ENCODE measurements around the gene SLC2A11. TPM values are rescaled to one million over a fixed set of nuclear protein-coding genes. Genes with fewer than 3 reads are reported as not detected.

The SLC2A11 gene
- total RNA-seq, 1 experiment from 2014 or later, result 26.9 TPM

DNA sequence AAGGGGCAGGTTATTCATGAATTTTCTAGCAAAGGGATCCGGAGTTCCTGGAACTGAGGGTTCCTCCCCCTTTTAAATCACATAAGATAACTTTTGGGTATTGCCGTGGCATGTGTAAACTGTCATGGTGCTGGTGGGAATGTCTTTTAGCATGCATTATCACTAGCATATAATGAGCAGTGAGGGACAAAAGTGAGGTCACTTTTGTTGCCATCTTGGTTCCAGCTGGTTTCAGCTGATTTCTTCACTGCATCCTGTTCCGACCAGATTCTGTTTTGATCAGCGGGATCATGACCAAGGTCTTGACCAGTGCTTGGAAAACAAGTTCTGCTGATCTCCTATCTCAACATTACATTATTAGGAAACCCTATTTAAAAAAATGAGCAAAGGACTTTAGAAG lies 43.9 kb downstream of the SLC2A11 start:
- H3K27me3 ChIP-seq (ENCODE audit: insufficient read depth, low read depth), result no peaks in the 10 kb centered on the region
- H3K79me2 ChIP-seq (ENCODE audit: low read depth), result peaks cover 7% of the 10 kb centered on the region
- ChIA-PET CTCF (no interaction called here), POLR2A (ENCODE audit: unreplicated experiment) (no interaction called here)
- peaks cover 41% of the 10 kb centered on the region; the same call in 1 of the 2 replicates for H3F3A ChIP-seq (ENCODE audit: insufficient read depth, low read depth)
- no peak overlapping the region for H3K4me3 ChIP-seq
- no peak for TF ChIP-seq EZH2 (IDR thresholded peaks at IDR 0.05; ENCODE audit: low read depth)
- TF ChIP-seq, protein P1, sequence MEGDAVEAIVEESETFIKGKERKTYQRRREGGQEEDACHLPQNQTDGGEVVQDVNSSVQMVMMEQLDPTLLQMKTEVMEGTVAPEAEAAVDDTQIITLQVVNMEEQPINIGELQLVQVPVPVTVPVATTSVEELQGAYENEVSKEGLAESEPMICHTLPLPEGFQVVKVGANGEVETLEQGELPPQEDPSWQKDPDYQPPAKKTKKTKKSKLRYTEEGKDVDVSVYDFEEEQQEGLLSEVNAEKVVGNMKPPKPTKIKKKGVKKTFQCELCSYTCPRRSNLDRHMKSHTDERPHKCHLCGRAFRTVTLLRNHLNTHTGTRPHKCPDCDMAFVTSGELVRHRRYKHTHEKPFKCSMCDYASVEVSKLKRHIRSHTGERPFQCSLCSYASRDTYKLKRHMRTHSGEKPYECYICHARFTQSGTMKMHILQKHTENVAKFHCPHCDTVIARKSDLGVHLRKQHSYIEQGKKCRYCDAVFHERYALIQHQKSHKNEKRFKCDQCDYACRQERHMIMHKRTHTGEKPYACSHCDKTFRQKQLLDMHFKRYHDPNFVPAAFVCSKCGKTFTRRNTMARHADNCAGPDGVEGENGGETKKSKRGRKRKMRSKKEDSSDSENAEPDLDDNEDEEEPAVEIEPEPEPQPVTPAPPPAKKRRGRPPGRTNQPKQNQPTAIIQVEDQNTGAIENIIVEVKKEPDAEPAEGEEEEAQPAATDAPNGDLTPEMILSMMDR (conservative IDR thresholded peaks at IDR 0.05), result no peak
- H3K9me2 ChIP-seq (ENCODE audit: insufficient read depth), result no peaks in the 10 kb centered on the region
- H3K9me3 ChIP-seq (ENCODE audit: insufficient read depth, low read depth), result no peaks in the 10 kb centered on the region
- peaks cover 11% of the 10 kb centered on the region for H4K20me1 ChIP-seq (ENCODE audit: insufficient read depth)
- no TSS peak for BruUV-seq (replicated peaks)
- H3K27ac ChIP-seq, result no peak overlapping the region
- intact Hi-C loops (cut with micrococcal nuclease; ENCODE audit: unreplicated experiment), result no loop called here
- no peaks in the 10 kb centered on the region for H3K4me1 ChIP-seq (replicated peaks; ENCODE audit: insufficient read depth)
- H3K36me3 ChIP-seq (ENCODE audit: low read depth), result peaks cover 13% of the 10 kb centered on the region
- H3K4me2 ChIP-seq, result no peak overlapping the region
- DNase-seq, result peak in 1 of 2 experiments; percentile 1
- no peak overlapping the region for H2AFZ ChIP-seq

DNA sequence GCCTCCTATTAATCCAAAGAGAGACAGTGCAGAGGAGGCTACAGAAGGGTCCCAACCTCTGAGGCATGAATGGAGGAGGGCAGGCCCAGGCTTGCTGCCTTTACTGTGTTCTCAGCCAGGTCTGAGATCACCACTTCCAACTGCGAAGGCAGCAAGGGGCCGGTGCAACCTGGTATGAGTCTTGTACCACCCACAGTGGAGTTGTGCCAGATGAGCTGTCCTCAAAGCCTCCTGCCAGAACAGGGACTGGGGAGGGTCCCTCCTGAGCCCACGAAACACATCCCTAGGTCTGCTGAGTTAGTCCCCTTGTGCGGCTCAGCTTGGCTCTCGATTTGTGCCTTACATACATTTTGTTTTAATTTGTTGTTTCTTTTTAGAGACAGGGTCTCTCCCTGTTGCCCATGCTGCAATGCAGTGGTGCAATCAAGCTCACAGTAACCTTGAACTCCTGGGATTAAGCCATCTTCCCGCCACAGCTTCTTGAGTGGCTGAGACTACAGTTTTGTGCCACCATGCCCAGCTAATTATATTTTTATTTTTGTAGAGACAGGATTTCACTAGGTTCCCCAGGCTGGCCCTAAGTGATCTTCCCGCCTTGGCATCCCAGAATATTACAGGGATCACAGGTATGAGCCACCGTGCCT lies 45.8 kb downstream of the SLC2A11 start:
- H3K4me2 ChIP-seq, result no peak overlapping the region

DNA sequence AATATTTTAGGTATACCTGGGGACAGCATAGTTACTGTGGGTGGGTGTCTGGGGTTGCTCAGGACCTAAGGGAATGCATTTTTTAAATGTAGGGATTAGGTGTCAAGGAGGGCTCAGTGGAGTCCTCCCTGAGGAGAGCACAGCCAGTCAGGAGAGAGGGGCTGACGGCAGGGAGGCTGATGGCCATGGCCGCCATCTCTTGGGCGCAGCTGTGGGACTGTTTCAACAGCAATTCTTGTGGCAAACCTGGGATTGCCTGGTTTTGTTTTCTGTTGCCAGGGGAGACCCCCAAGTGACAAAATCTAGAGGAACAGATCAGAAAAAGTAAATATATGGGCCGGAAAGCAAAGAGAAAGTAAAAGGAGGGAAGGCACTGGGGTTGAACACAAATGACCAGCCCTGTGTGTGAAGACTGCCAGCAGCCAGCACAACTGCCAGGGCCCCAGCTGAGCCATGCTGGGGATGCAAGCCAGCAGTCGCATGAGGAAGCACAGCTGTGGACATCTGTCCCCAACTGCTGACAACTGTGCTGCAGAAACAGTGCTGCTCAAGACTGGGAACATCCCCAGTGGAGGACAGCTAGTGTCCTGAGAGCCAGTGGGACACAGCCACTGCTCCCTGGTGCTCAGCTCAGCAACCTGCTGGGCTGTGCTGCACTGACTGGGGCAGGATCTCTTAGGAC lies 47.0 kb downstream of the SLC2A11 start:
- intact Hi-C loops (cut with micrococcal nuclease; ENCODE audit: unreplicated experiment), result no loop called here
- POLR2A ChIA-PET (ENCODE audit: unreplicated experiment), result no interaction called here
- Histone ChIP-seq H3K79me2 (ENCODE audit: low read depth) (no peaks in the 10 kb centered on the region), H3K4me3 (no peak overlapping the region), H4K20me1 (ENCODE audit: insufficient read depth) (no peaks in the 10 kb centered on the region; the same call in 1 of the 2 replicates), H3K27me3 (ENCODE audit: insufficient read depth, low read depth) (no peaks in the 10 kb centered on the region), H3K36me3 (ENCODE audit: low read depth) (0 out of 2 replicates have a peak, but pooled peaks cover under 1% of the 10 kb centered on the region), H3F3A (ENCODE audit: insufficient read depth, low read depth) (peaks cover 13% of the 10 kb centered on the region; the same call in 1 of the 2 replicates), H3K4me2 (no peak overlapping the region), H3K9me3 (ENCODE audit: insufficient read depth, low read depth) (no peaks in the 10 kb centered on the region), H3K27ac (no peak overlapping the region), H2AFZ (no peak overlapping the region), H3K9me2 (ENCODE audit: insufficient read depth) (no peaks in the 10 kb centered on the region), H3K4me1 (replicated peaks; ENCODE audit: insufficient read depth) (no peaks in the 10 kb centered on the region)
- CTCF ChIA-PET, result no interaction called here
- TF ChIP-seq, protein P1 (conservative IDR thresholded peaks at IDR 0.05), result no peak
- no peak for TF ChIP-seq EZH2 (IDR thresholded peaks at IDR 0.05; ENCODE audit: low read depth)
- no peak for DNase-seq
- no TSS peak for BruUV-seq (replicated peaks)

More for the DNA sequence above, 45.8 kb downstream of the SLC2A11 start:
- Histone ChIP-seq H3K4me3 (no peak overlapping the region), H3K27me3 (ENCODE audit: insufficient read depth, low read depth) (no peaks in the 10 kb centered on the region), H3K27ac (no peak overlapping the region), H3K36me3 (ENCODE audit: low read depth) (0 out of 2 replicates have a peak, but pooled peaks cover 5% of the 10 kb centered on the region), H3K4me1 (replicated peaks; ENCODE audit: insufficient read depth) (no peaks in the 10 kb centered on the region), H3K9me2 (ENCODE audit: insufficient read depth) (no peaks in the 10 kb centered on the region), H3K79me2 (ENCODE audit: low read depth) (no peaks in the 10 kb centered on the region), H2AFZ (no peak overlapping the region), H3K9me3 (ENCODE audit: insufficient read depth, low read depth) (no peaks in the 10 kb centered on the region), H3F3A (ENCODE audit: insufficient read depth, low read depth) (peaks cover 22% of the 10 kb centered on the region; the same call in 1 of the 2 replicates), H4K20me1 (ENCODE audit: insufficient read depth) (peaks cover 3% of the 10 kb centered on the region; the same call in 1 of the 2 replicates)
- intact Hi-C loops (cut with micrococcal nuclease; ENCODE audit: unreplicated experiment), result no loop called here
- POLR2A ChIA-PET (ENCODE audit: unreplicated experiment), result interaction anchor here (0.7 kb wide), 1 partner anchor 9 kb away, joined by 3 read pairs; the partner anchor contains the start of gene MIF
- no TSS peak for BruUV-seq (replicated peaks)
- CTCF ChIA-PET, result no interaction called here
- no peak for DNase-seq
- TF ChIP-seq, protein P1 (conservative IDR thresholded peaks at IDR 0.05), result no peak
- TF ChIP-seq EZH2 (IDR thresholded peaks at IDR 0.05; ENCODE audit: low read depth), result no peak
